Measurements from ENCODE around the gene VGLL3. TPM values are rescaled to one million over a fixed set of nuclear protein-coding genes. Genes with fewer than 3 reads are reported as not detected.

The VGLL3 gene
- total and polyA plus RNA-seq, 2 of the 4 experiments (the other 2 are of a cell fraction) = 46.2 to 97.3 TPM

DNA sequence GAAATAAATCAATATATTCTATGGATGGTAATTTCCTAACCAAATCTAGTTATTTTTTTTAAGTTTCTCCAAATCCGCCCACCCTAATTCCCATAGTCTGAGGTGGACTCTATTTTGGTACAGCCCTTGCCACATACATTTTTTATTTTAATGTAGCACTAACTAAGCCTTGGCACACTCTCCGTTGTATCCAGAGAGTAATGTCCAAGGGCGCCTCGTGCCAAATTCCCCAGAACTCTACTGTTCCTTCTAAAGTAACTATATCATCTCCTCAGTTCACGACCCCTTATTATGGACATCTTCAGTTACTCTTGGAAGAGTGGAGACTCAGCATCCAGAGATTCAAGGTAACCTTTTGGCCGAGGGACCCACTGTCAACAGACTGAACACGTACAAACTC is 1.3 kb downstream of the VGLL3 start:
- H3K56ac ChIP-seq (ENCODE audit: extremely low read depth, insufficient read depth, low read length) = peak overlapping the region; percentile 85
- peaks cover 0 to 22% of the 10 kb centered on the region in 2 experiments; a peak in 2 of 4 replicates for H3K79me1 ChIP-seq (ENCODE audit: low read depth in 1 of 2, low read length in 2 of 2)
- peak overlapping the region; percentile 93 for H3K14ac ChIP-seq (replicated peaks; ENCODE audit: low read depth, low read length)
- H3K9me1 ChIP-seq (ENCODE audit: insufficient read depth, low read length) = no peaks in the 10 kb centered on the region
- ChIA-PET POLR2A (ENCODE audit: unreplicated experiment) (no interaction called here), CTCF (no interaction called here)
- H2BK15ac ChIP-seq (ENCODE audit: low read depth, low read length) = peak overlapping the region; percentile 94
- H4K91ac ChIP-seq (ENCODE audit: insufficient read depth, low read depth, low read length) = peak overlapping the region; percentile 91
- in situ Hi-C loops (cut with MboI; ENCODE audit: low sequenced_read_pairs) (loop anchor here (5.0 to 25.0 kb wide), 2 partner anchors 93 to 1148 kb away; partner anchors contain the start of gene C3orf38), intact Hi-C loops (cut with micrococcal nuclease) (loop anchor here (2.0 to 5.0 kb wide), 2 partner anchors 53 to 93 kb away; no protein-coding TSS in a partner anchor), dilution Hi-C loops (cut with HindIII; ENCODE audit: low sequenced_read_pairs, unreplicated experiment) (no loop called here)
- H4K8ac ChIP-seq (ENCODE audit: low read depth in 2 of 2, low read length in 2 of 2) = peak overlapping the region; percentile 77 to 88
- H2AFZ ChIP-seq (replicated peaks; ENCODE audit: low read length, poor library complexity) = peak overlapping the region; percentile 90
- peak overlapping the region; percentile 79 for H4K5ac ChIP-seq (ENCODE audit: low read depth, low read length)
- H2BK20ac ChIP-seq (ENCODE audit: low read depth, low read length) = peak overlapping the region; percentile 58
- peak overlapping the region; percentile 97 for H3K4me2 ChIP-seq (ENCODE audit: low read depth, low read length)
- no TSS peak for BruUV-seq (replicated peaks)
- H3K23ac ChIP-seq (ENCODE audit: low read depth, low read length) = peak overlapping the region; percentile 98
- WGBS, 2 experiments (ENCODE audit: extremely low coverage in 2 of 2, insufficient read length in 1 of 2) = no CpG with 5 or more reads among the region's 7 CpGs
- H3K36me3 ChIP-seq (ENCODE audit: control insufficient read depth, insufficient read depth, low read length) = no peaks in the 10 kb centered on the region
- H2AK5ac ChIP-seq (ENCODE audit: low read depth, low read length) = peak overlapping the region; percentile 84
- peak overlapping the region; percentile 99 for H3K4me3 ChIP-seq (ENCODE audit: insufficient read depth, low read depth, low read length)
- H3K9me3 ChIP-seq (ENCODE audit: control insufficient read depth, insufficient read depth, low read length) = no peaks in the 10 kb centered on the region
- H3K18ac ChIP-seq (ENCODE audit: low read depth, low read length) = peak overlapping the region; percentile 98
- peak; percentile 38 for DNase-seq
- H4K20me1 ChIP-seq (ENCODE audit: insufficient read depth, low read length) = no peaks in the 10 kb centered on the region
- no peak for ATAC-seq (ENCODE audit: low read depth)
- H3K27me3 ChIP-seq (ENCODE audit: control insufficient read depth, insufficient read depth, low read length) = no peaks in the 10 kb centered on the region
- peak overlapping the region; percentile 96 for H2AK9ac ChIP-seq (replicated peaks; ENCODE audit: low read depth, low read length, poor library complexity)
- peak overlapping the region; percentile 80 for H2BK120ac ChIP-seq (ENCODE audit: low read depth, low read length)
- H3K4ac ChIP-seq (ENCODE audit: low read depth, low read length) = peak overlapping the region; percentile 93
- H3K4me1 ChIP-seq (ENCODE audit: control insufficient read depth, insufficient read depth, low read length) = peaks cover 9% of the 10 kb centered on the region
- H2BK5ac ChIP-seq (ENCODE audit: low read depth, low read length, poor library complexity, severe bottlenecking) = peak overlapping the region; percentile 95
- peak overlapping the region; percentile 99 for H3K9ac ChIP-seq (ENCODE audit: low read depth, low read length)
- TF ChIP-seq RCOR1 (IDR thresholded peaks at IDR 0.05; ENCODE audit: insufficient replicate concordance, low read length) (no peak), CHD1 (IDR thresholded peaks at IDR 0.05; ENCODE audit: low read depth, low read length) (no peak)
- TF ChIP-seq, protein P1, sequence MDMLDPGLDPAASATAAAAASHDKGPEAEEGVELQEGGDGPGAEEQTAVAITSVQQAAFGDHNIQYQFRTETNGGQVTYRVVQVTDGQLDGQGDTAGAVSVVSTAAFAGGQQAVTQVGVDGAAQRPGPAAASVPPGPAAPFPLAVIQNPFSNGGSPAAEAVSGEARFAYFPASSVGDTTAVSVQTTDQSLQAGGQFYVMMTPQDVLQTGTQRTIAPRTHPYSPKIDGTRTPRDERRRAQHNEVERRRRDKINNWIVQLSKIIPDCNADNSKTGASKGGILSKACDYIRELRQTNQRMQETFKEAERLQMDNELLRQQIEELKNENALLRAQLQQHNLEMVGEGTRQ (IDR thresholded peaks at IDR 0.05; ENCODE audit: low read depth, low read length) = no peak
- H3K27ac ChIP-seq (ENCODE audit: insufficient read depth, low read length) = peak overlapping the region; percentile 97
